ENCODE results near the gene PDSS2. TPM values are rescaled to one million over a fixed set of nuclear protein-coding genes. Genes with fewer than 3 reads are reported as not detected.
A peak's percentile ranks its signal among the peaks of the same experiment; 100 is the strongest.

PDSS2 gene
- polyA plus RNA-seq, 1 of the 3 experiments (the other 2 are of a cell fraction): 5.6 TPM

DNA sequence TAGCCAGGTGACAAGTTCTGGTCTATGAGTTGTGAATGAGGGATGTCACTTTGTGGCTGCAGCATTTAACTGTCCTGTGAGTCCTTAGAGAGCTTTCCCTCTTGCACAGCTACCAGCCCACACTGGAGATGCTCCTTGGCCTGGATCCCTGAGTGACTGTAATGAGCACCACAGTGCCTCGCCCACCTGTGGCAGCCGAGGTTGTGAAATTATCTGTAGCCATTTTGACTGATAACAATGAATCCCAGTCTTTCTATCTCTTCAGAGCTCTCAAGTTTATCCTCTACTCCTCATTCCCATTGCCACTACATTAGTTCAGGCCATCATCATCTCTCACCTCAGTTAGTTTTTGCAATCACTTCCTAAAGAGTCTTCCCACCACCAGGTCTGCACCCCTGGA lies 302.7 kb downstream of the PDSS2 start (continued):
- TF ChIP-seq EZH2phosphoT487 (IDR thresholded peaks at IDR 0.05; ENCODE audit: borderline replicate concordance, low read depth) (no peak), SMC3 (IDR thresholded peaks at IDR 0.05; ENCODE audit: low read depth, low read length) (no peak), MEF2A (IDR thresholded peaks at IDR 0.05; ENCODE audit: borderline replicate concordance, low read depth) (no peak), YY1 (IDR thresholded peaks at IDR 0.05; ENCODE audit: low read depth) (no peak), SIN3A (IDR thresholded peaks at IDR 0.05; ENCODE audit: borderline replicate concordance, low read depth, low read length) (no peak), TAF1 (IDR thresholded peaks at IDR 0.05; ENCODE audit: borderline replicate concordance, low read depth, low read length) (no peak), RFX5 (IDR thresholded peaks at IDR 0.05; ENCODE audit: low read length) (no peak), MXI1 (IDR thresholded peaks at IDR 0.05; ENCODE audit: low read depth, low read length) (no peak), MAX (IDR thresholded peaks at IDR 0.05; ENCODE audit: low read depth) (no peak), GATA2 (CRISPR knock-in tag; IDR thresholded peaks at IDR 0.05) (no peak)
- TF ChIP-seq, protein P1, sequence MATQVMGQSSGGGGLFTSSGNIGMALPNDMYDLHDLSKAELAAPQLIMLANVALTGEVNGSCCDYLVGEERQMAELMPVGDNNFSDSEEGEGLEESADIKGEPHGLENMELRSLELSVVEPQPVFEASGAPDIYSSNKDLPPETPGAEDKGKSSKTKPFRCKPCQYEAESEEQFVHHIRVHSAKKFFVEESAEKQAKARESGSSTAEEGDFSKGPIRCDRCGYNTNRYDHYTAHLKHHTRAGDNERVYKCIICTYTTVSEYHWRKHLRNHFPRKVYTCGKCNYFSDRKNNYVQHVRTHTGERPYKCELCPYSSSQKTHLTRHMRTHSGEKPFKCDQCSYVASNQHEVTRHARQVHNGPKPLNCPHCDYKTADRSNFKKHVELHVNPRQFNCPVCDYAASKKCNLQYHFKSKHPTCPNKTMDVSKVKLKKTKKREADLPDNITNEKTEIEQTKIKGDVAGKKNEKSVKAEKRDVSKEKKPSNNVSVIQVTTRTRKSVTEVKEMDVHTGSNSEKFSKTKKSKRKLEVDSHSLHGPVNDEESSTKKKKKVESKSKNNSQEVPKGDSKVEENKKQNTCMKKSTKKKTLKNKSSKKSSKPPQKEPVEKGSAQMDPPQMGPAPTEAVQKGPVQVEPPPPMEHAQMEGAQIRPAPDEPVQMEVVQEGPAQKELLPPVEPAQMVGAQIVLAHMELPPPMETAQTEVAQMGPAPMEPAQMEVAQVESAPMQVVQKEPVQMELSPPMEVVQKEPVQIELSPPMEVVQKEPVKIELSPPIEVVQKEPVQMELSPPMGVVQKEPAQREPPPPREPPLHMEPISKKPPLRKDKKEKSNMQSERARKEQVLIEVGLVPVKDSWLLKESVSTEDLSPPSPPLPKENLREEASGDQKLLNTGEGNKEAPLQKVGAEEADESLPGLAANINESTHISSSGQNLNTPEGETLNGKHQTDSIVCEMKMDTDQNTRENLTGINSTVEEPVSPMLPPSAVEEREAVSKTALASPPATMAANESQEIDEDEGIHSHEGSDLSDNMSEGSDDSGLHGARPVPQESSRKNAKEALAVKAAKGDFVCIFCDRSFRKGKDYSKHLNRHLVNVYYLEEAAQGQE (IDR thresholded peaks at IDR 0.05; ENCODE audit: low read depth, low read length): no peak

DNA sequence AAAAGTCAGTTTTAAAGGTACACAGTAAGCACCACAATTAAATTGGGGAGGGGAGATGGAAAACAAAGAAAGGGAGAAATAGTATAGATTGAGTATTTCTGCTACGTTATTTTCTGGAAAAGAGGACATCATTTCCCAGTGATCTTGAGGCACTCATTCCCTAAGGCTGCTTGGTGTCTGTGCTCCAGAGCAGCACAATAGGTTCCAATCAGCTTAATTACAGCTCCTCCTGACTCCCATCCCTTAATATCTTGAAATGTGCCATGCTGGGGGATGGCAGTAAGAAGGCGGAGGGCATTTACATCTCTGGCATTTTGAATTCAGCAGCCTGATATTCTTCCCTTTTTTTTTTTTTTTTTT lies 304.6 kb downstream of the PDSS2 start:
- Histone ChIP-seq H3K9ac (no peak overlapping the region), H3K27me3 (ENCODE audit: insufficient read depth) (no peaks in the 10 kb centered on the region), H3K4me3 (ENCODE audit: low read depth in 2 of 2, low read length in 1 of 2) (no peak overlapping the region), H2AFZ (ENCODE audit: low read depth) (no peak overlapping the region), H3K4me2 (no peak overlapping the region), H3K9me2 (no peaks in the 10 kb centered on the region), H3K27ac (ENCODE audit: low read depth in 2 of 2, low read length in 1 of 2) (peak overlapping the region in 1 of 2 experiments; percentile 5; a peak in 1 of 4 replicates), H3F3A (replicated peaks; ENCODE audit: insufficient read depth) (no peaks in the 10 kb centered on the region), H3K9me3 (no peaks in the 10 kb centered on the region), H3K4me1 (ENCODE audit: control insufficient read depth in 1 of 2, insufficient read depth in 2 of 2, low read depth in 1 of 2, low read length in 1 of 2) (peaks cover 0 to 8% of the 10 kb centered on the region in 2 experiments; a peak in 2 of 4 replicates), H3K79me2 (ENCODE audit: insufficient read depth) (no peaks in the 10 kb centered on the region), H4K20me1 (ENCODE audit: insufficient read depth) (no peaks in the 10 kb centered on the region), H3K36me3 (replicated peaks in 1 of 2; ENCODE audit: control insufficient read depth in 1 of 2, insufficient read depth in 2 of 2, low read length in 1 of 2) (no peaks in the 10 kb centered on the region)
- 100% methylated on average over 2 of the region's 2 CpGs for WGBS (ENCODE audit: low lambda C conversion rate)
- no peak for DNase-seq
- ChIA-PET POLR2A (no interaction called here), CTCF (interaction anchor here (1.1 to 1.5 kb wide), 3 partner anchors 13 to 694 kb away, joined by 3 to 5 read pairs (median 3); no protein-coding TSS in a partner anchor)
- TF ChIP-seq FOSL2 (IDR thresholded peaks at IDR 0.05; ENCODE audit: borderline replicate concordance, low read depth) (no peak), MXI1 (IDR thresholded peaks at IDR 0.05; ENCODE audit: low read depth, low read length) (no peak), TAF1 (IDR thresholded peaks at IDR 0.05; ENCODE audit: borderline replicate concordance, low read depth, low read length) (no peak), CTCF (IDR thresholded peaks at IDR 0.05) (no peak), GABPA (IDR thresholded peaks at IDR 0.05; ENCODE audit: low read depth) (no peak), SIN3A (IDR thresholded peaks at IDR 0.05; ENCODE audit: borderline replicate concordance, low read depth, low read length) (no peak), TCF12 (IDR thresholded peaks at IDR 0.05) (no peak), GATA2 (CRISPR knock-in tag; IDR thresholded peaks at IDR 0.05) (no peak), NRF1 (IDR thresholded peaks at IDR 0.05; ENCODE audit: low read depth, low read length) (no peak), IRF3 (IDR thresholded peaks at IDR 0.05; ENCODE audit: low read depth, low read length) (no peak), RCOR1 (IDR thresholded peaks at IDR 0.05; ENCODE audit: low read length) (no peak), MEF2A (IDR thresholded peaks at IDR 0.05; ENCODE audit: borderline replicate concordance, low read depth) (no peak), JUND (IDR thresholded peaks at IDR 0.05) (no peak), RFX5 (IDR thresholded peaks at IDR 0.05; ENCODE audit: low read length) (no peak), FOXJ3 (CRISPR knock-in tag; IDR thresholded peaks at IDR 0.05) (no peak)
- TF ChIP-seq, protein P1 (IDR thresholded peaks at IDR 0.05; ENCODE audit: low read depth, low read length): no peak
